Measurements from ENCODE around the gene L1CAM.

The L1CAM gene

DNA sequence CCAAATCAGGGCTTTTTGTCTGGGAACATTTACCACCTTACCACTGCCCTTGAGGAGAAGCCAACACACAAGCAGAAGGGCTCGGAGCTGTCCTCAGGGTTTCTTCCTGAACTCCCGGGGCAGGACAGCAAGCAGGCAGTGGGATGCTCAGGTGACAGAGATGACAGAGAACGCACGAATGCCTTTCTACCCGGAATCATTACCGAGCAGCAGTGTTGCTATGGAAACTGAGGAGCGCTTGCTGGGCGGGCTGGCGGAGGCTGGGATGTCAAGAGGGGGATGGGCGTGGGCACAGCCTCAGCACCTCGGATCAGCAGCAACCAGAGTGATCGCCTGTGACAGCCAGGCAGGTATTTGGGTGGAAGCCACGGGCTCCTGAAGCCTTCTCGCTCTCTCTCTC, 73.8 kb downstream of the L1CAM start:
- TF ChIP-seq, protein P1, sequence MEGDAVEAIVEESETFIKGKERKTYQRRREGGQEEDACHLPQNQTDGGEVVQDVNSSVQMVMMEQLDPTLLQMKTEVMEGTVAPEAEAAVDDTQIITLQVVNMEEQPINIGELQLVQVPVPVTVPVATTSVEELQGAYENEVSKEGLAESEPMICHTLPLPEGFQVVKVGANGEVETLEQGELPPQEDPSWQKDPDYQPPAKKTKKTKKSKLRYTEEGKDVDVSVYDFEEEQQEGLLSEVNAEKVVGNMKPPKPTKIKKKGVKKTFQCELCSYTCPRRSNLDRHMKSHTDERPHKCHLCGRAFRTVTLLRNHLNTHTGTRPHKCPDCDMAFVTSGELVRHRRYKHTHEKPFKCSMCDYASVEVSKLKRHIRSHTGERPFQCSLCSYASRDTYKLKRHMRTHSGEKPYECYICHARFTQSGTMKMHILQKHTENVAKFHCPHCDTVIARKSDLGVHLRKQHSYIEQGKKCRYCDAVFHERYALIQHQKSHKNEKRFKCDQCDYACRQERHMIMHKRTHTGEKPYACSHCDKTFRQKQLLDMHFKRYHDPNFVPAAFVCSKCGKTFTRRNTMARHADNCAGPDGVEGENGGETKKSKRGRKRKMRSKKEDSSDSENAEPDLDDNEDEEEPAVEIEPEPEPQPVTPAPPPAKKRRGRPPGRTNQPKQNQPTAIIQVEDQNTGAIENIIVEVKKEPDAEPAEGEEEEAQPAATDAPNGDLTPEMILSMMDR (IDR thresholded peaks at IDR 0.05; ENCODE audit: borderline replicate concordance, control extremely low read depth, extremely low read depth, insufficient read depth, missing control alignments), result no peak
- DNase-seq (ENCODE audit: low spot score), result no peak
- in situ Hi-C loops (cut with MboI; ENCODE audit: low sequenced_read_pairs, unreplicated experiment), result no loop called here
